Left lung (tissue), 10 donors: ENCODE measurements around the gene SHMT2. TPM values are rescaled to one million over a fixed set of nuclear protein-coding genes. Genes with fewer than 3 reads are reported as not detected.

Experiments used
- ATAC-seq: fragments of 200-7000 bp; cut with Tn5 transposase; one replicate; pipeline ENCODE4 v1.9.1; 2020; ENCODE audit warnings: moderate library complexity
- DNase-seq, 4 donors: peaks; one replicate each; pipeline ENCODE4 v3.0.0-alpha.2; 2013 to 2020
- H3K27ac ChIP-seq, 2 donors: fragments of 200-600 bp; sonication (generic) in 1 of 2; one replicate each; pipeline versions ENCODE4 v1.5.0 to v1.8.0; 2020 to 2021
- H3K27me3 ChIP-seq, 2 donors: fragments of 200-600 bp; sonication (generic) in 1 of 2; one replicate each; pipeline versions ENCODE4 v1.5.0 to v1.8.0; 2020 to 2021
- H3K36me3 ChIP-seq, 2 donors: fragments of 200-600 bp; sonication (generic) in 1 of 2; one replicate each; pipeline versions ENCODE4 v1.5.0 to v1.8.0; 2020 to 2021
- H3K4me1 ChIP-seq, 2 donors: fragments of 200-600 bp; one replicate each; pipeline ENCODE4 v1.8.0; 2021
- H3K4me3 ChIP-seq, 2 donors: fragments of 200-600 bp; sonication (generic) in 1 of 2; one replicate each; pipeline versions ENCODE4 v1.5.0 to v1.8.0; 2020 to 2021; ENCODE audit warnings: mild to moderate bottlenecking in 1 of 2
- H3K9me3 ChIP-seq, 2 donors: fragments of 200-600 bp; sonication (generic) in 1 of 2; one replicate each; pipeline versions ENCODE4 v1.5.0 to v1.8.0; 2020 to 2021
- intact Hi-C, 2 donors: fragments of 100-400 bp; cut with DNase I; formaldehyde crosslinking; loops; one replicate each; pipeline versions ENCODE4 v1.11.2 to v1.14.2; 2022
- polyA plus RNA-seq, 6 donors: library from polyadenylated mRNA; unstranded; fragments of 120-200 nt; gene quantifications; one replicate each; pipeline ENCODE4 v1.2.1, GENCODE V29; 2013; ENCODE audit not compliant: insufficient read length in 6 of 6
- total RNA-seq, 2 donors: library from RNA; stranded (reverse); fragmentation: NEBNext Ultra II Directional; extraction: Animal tissue kit (Norgen Biotek cat#: 25700); gene quantifications; one replicate each; pipeline ENCODE4 v1.2.1, GENCODE V29; 2021
- TF ChIP-seq, protein P1 (sequence below), 2 donors: fragments of 200-600 bp; sonication (generic) in 1 of 2; IDR thresholded peaks; one replicate each; pipeline versions ENCODE4 v1.5.0 to v1.8.0; 2021; ENCODE audit warnings: antibody characterized with exemption in 2 of 2
- donor health status: DM: no; HTN: yes; CAD: no.
- donor health status: DM: no; HTN: no; CAD: no.

SHMT2 gene
- total and polyA plus RNA-seq, 8 donors: 64.7 to 116 (median 75.6) TPM

DNA sequence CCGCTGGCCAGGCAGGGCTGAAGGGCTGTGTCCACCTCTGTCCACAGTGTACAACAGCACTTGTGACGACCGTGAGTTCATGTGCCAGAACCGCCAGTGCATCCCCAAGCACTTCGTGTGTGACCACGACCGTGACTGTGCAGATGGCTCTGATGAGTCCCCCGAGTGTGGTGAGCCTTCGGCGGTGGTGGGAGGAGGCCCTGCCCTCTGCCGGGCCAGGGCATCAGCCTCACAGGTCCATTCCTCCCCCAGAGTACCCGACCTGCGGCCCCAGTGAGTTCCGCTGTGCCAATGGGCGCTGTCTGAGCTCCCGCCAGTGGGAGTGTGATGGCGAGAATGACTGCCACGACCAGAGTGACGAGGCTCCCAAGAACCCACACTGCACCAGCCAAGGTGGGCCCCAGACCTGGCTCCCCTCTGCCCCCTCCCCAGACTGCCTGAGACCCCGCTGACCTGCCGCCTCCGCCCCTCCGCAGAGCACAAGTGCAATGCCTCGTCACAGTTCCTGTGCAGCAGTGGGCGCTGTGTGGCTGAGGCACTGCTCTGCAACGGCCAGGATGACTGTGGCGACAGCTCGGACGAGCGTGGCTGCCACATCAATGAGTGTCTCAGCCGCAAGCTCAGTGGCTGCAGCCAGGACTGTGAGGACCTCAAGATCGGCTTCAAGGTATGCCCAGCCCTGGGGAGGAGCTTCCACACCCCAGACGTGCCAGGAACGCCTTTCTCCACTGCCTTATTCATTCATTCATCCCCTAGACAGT is 33.7 kb upstream of the SHMT2 start:
- TF ChIP-seq, protein P1, sequence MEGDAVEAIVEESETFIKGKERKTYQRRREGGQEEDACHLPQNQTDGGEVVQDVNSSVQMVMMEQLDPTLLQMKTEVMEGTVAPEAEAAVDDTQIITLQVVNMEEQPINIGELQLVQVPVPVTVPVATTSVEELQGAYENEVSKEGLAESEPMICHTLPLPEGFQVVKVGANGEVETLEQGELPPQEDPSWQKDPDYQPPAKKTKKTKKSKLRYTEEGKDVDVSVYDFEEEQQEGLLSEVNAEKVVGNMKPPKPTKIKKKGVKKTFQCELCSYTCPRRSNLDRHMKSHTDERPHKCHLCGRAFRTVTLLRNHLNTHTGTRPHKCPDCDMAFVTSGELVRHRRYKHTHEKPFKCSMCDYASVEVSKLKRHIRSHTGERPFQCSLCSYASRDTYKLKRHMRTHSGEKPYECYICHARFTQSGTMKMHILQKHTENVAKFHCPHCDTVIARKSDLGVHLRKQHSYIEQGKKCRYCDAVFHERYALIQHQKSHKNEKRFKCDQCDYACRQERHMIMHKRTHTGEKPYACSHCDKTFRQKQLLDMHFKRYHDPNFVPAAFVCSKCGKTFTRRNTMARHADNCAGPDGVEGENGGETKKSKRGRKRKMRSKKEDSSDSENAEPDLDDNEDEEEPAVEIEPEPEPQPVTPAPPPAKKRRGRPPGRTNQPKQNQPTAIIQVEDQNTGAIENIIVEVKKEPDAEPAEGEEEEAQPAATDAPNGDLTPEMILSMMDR (IDR thresholded peaks at IDR 0.05): no peak
- H3K9me3 ChIP-seq: no peaks in the 10 kb centered on the region
- ATAC-seq (no peak), DNase-seq (no peak)
- H3K36me3 ChIP-seq: peaks cover 0 to 96% of the 10 kb centered on the region in 2 donors
- intact Hi-C loops: no loop called here
- H3K4me3 ChIP-seq: no peak overlapping the region
- H3K27me3 ChIP-seq: no peaks in the 10 kb centered on the region
- H3K27ac ChIP-seq: no peak overlapping the region
- H3K4me1 ChIP-seq: no peaks in the 10 kb centered on the region

- Histone ChIP-seq H3K27ac (no peak overlapping the region), H3K27me3 (no peaks in the 10 kb centered on the region), H3K36me3 (peaks cover 0 to 96% of the 10 kb centered on the region in 2 donors), H3K4me3 (no peak overlapping the region), H3K9me3 (no peaks in the 10 kb centered on the region), H3K4me1 (no peaks in the 10 kb centered on the region)
- intact Hi-C loops: no loop called here
- TF ChIP-seq, protein P1 (IDR thresholded peaks at IDR 0.05): no peak
- ATAC-seq (no peak), DNase-seq (no peak)
These were observed 33.1 kb upstream of the SHMT2 start for GRCh38 chr12:57196439-57196838.

DNA sequence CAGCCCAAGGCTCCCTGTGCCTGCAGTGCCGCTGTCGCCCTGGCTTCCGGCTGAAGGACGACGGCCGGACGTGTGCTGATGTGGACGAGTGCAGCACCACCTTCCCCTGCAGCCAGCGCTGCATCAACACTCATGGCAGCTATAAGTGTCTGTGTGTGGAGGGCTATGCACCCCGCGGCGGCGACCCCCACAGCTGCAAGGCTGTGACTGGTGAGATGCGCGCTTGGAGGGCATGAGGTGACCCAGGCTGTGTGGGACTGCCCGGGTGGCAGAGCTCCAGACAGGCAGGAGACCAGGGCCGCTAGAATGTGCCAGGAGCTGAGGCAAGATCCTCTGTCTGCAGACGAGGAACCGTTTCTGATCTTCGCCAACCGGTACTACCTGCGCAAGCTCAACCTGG is 32.6 kb upstream of the SHMT2 start:
- no peak for DNase-seq
- TF ChIP-seq, protein P1 (IDR thresholded peaks at IDR 0.05): no peak
- ATAC-seq: no peak
- Histone ChIP-seq H3K36me3 (peaks cover 0 to 100% of the 10 kb centered on the region in 2 donors), H3K4me1 (no peaks in the 10 kb centered on the region), H3K27me3 (no peaks in the 10 kb centered on the region), H3K4me3 (no peak overlapping the region), H3K9me3 (no peaks in the 10 kb centered on the region), H3K27ac (no peak overlapping the region)
- intact Hi-C loops: no loop called here

DNA sequence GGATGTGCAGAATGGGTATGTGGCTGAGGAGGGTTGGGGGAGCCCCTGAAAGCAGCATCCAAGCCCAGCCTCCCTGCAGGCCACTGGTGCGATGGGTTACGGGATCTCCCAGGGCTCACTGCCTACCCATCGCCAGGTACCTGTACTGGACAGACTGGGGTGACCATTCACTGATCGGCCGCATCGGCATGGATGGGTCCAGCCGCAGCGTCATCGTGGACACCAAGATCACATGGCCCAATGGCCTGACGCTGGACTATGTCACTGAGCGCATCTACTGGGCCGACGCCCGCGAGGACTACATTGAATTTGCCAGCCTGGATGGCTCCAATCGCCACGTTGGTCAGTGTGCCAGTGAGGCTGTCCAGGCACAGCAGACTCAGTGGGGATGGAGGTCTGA is 31.2 kb upstream of the SHMT2 start:
- peaks cover 0 to 100% of the 10 kb centered on the region in 2 donors for H3K36me3 ChIP-seq
- H3K4me1 ChIP-seq: no peaks in the 10 kb centered on the region
- intact Hi-C loops: no loop called here
- H3K27me3 ChIP-seq: no peaks in the 10 kb centered on the region
- H3K4me3 ChIP-seq: no peak overlapping the region
- ATAC-seq (no peak), DNase-seq (no peak)
- no peak overlapping the region for H3K27ac ChIP-seq
- H3K9me3 ChIP-seq: no peaks in the 10 kb centered on the region
- TF ChIP-seq, protein P1 (IDR thresholded peaks at IDR 0.05): no peak

- no peaks in the 10 kb centered on the region for H3K27me3 ChIP-seq
- H3K36me3 ChIP-seq: peaks cover 0 to 100% of the 10 kb centered on the region in 2 donors
- H3K4me3 ChIP-seq: no peak overlapping the region
- ATAC-seq (no peak), DNase-seq (no peak)
- intact Hi-C loops: no loop called here
- no peaks in the 10 kb centered on the region for H3K4me1 ChIP-seq
- no peak overlapping the region for H3K27ac ChIP-seq
- H3K9me3 ChIP-seq: no peaks in the 10 kb centered on the region
- TF ChIP-seq, protein P1 (IDR thresholded peaks at IDR 0.05): no peak
These were observed 30.3 kb upstream of the SHMT2 start for GRCh38 chr12:57199191-57199590.
